GM21576 (cell line): Measurements from ENCODE around the gene UTS2B.

Experiments
- ATAC-seq: cut with Tn5 transposase; IDR thresholded peaks from one replicate; pipeline ENCODE4 v1.9.1; 2021; ENCODE audit warnings: mild to moderate bottlenecking, moderate library complexity; ENCODE audit not compliant: unreplicated experiment

The UTS2B gene

GRCh38 chr3:191246034-191246433, 84.3 kb downstream of the UTS2B start:
- peak; percentile 81 for ATAC-seq

GRCh38 chr3:191244242-191244867, 86.0 kb downstream of the UTS2B start:
- peak; percentile 42 for ATAC-seq

- ATAC-seq = no peak
Measured at GRCh38 chr3:191240486-191240885, 89.8 kb downstream of the UTS2B start.

GRCh38 chr3:191239407-191240031, 90.8 kb downstream of the UTS2B start:
- no peak for ATAC-seq

GRCh38 chr3:191238321-191238817, 92.0 kb downstream of the UTS2B start:
- ATAC-seq = no peak

GRCh38 chr3:191237047-191237882, 93.1 kb downstream of the UTS2B start:
- no peak for ATAC-seq

GRCh38 chr3:191236646-191237045, 93.7 kb downstream of the UTS2B start:
- no peak for ATAC-seq

GRCh38 chr3:191235331-191236314, 94.7 kb downstream of the UTS2B start:
- ATAC-seq = peak; percentile 99

- ATAC-seq = no peak
Measured at GRCh38 chr3:191234216-191234615, 96.1 kb downstream of the UTS2B start.

- no peak for ATAC-seq
Measured at GRCh38 chr3:191227541-191227940, 102.8 kb downstream of the UTS2B start.

- ATAC-seq = no peak
Measured at GRCh38 chr3:191221638-191222037, 108.7 kb downstream of the UTS2B start.

- no peak for ATAC-seq
Measured at GRCh38 chr3:191220908-191221307, 109.4 kb downstream of the UTS2B start.

- no peak for ATAC-seq
Measured at GRCh38 chr3:191217301-191217700, 113.0 kb downstream of the UTS2B start.
